Measurements from ENCODE around the gene AP3B2. TPM values are rescaled to one million over a fixed set of nuclear protein-coding genes. Genes with fewer than 3 reads are reported as not detected.

The AP3B2 gene
- total RNA-seq, 3 donors from 2014 or later, result 0.67 to 5.4 (median 1.9) TPM

- ATAC-seq (no peak), DNase-seq (no peak)
- intact Hi-C loops (cut with DNase I, micrococcal nuclease), result no loop called here
- no peaks in the 10 kb centered on the region for H3K36me3 ChIP-seq (ENCODE audit: low read depth)
- TF ChIP-seq, protein P1, sequence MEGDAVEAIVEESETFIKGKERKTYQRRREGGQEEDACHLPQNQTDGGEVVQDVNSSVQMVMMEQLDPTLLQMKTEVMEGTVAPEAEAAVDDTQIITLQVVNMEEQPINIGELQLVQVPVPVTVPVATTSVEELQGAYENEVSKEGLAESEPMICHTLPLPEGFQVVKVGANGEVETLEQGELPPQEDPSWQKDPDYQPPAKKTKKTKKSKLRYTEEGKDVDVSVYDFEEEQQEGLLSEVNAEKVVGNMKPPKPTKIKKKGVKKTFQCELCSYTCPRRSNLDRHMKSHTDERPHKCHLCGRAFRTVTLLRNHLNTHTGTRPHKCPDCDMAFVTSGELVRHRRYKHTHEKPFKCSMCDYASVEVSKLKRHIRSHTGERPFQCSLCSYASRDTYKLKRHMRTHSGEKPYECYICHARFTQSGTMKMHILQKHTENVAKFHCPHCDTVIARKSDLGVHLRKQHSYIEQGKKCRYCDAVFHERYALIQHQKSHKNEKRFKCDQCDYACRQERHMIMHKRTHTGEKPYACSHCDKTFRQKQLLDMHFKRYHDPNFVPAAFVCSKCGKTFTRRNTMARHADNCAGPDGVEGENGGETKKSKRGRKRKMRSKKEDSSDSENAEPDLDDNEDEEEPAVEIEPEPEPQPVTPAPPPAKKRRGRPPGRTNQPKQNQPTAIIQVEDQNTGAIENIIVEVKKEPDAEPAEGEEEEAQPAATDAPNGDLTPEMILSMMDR (IDR thresholded peaks at IDR 0.05), result no peak
- H3K4me1 ChIP-seq (ENCODE audit: low read depth), result no peaks in the 10 kb centered on the region
- no peak overlapping the region for H3K4me3 ChIP-seq
- no peaks in the 10 kb centered on the region for H3K9me3 ChIP-seq
These were observed 85.7 kb downstream of the AP3B2 start for GRCh38 chr15:82624008-82624407.

GRCh38 chr15:82621970-82622369 lies 87.7 kb downstream of the AP3B2 start:
- no peak for ATAC-seq
- H3K9me3 ChIP-seq, result no peaks in the 10 kb centered on the region
- TF ChIP-seq, protein P1 (IDR thresholded peaks at IDR 0.05), result no peak
- no peaks in the 10 kb centered on the region for H3K4me1 ChIP-seq (ENCODE audit: low read depth)
- DNase-seq, result no peak
- H3K4me3 ChIP-seq, result no peak overlapping the region
- no peaks in the 10 kb centered on the region for H3K36me3 ChIP-seq (ENCODE audit: low read depth)
- intact Hi-C loops (cut with DNase I, micrococcal nuclease), result no loop called here

DNA sequence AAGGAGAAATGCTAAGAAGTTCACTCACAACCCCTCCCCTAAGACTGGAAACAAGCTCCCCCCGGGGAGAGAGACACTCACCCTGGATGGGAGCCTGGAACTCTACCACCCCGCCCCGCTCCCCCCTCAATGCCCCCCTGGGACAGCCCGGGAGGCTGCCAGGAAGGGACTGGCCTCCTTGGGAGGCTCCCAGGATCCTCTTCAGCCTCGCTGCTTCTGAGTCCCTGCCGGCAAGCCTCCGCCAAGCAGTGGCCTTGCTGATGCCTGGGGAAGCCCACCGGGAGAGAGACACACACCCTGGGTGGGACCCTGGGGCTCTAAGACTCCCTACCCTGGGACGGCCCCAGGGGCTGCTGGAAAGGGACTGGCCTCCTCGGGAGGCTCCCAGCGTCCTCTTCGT lies 95.9 kb downstream of the AP3B2 start:
- intact Hi-C loops (cut with DNase I, micrococcal nuclease), result no loop called here
- ATAC-seq, result no peak
- TF ChIP-seq, protein P1 (IDR thresholded peaks at IDR 0.05), result no peak

GRCh38 chr15:82611348-82611747 lies 98.3 kb downstream of the AP3B2 start:
- Histone ChIP-seq H3K9me3 (no peaks in the 10 kb centered on the region), H3K36me3 (ENCODE audit: low read depth) (no peaks in the 10 kb centered on the region), H3K4me1 (ENCODE audit: low read depth) (no peaks in the 10 kb centered on the region), H3K4me3 (no peak overlapping the region)
- TF ChIP-seq, protein P1 (IDR thresholded peaks at IDR 0.05), result no peak
- ATAC-seq, result no peak
- intact Hi-C loops (cut with DNase I, micrococcal nuclease), result no loop called here
- DNase-seq, result no peak

More for the DNA sequence above, 95.9 kb downstream of the AP3B2 start:
- Histone ChIP-seq H3K36me3 (ENCODE audit: low read depth) (no peaks in the 10 kb centered on the region), H3K4me3 (no peak overlapping the region), H3K9me3 (no peaks in the 10 kb centered on the region), H3K4me1 (ENCODE audit: low read depth) (no peaks in the 10 kb centered on the region)
- DNase-seq, result no peak

Other genes with a start within 250 kb of the AP3B2 start
- 1,000 to 10,000 TPM in 2 of 3 donors, 100 to 1,000 TPM in 1; 921 to 1,089 (median 1,038) TPM for gene RPS17, start 169.4 kb downstream of the AP3B2 start, total RNA-seq
- 10 to 100 TPM in 1 of 3 donors, 1 to 10 TPM in 1, under 1 TPM in 1; 0.61 to 11.8 (median 1.4) TPM for gene CPEB1, start 62.5 kb downstream of the AP3B2 start, total RNA-seq
- not detected for gene FSD2, start 96.2 kb upstream of the AP3B2 start, total RNA-seq
- gene WHAMM, start 99.8 kb upstream of the AP3B2 start, total RNA-seq, result 10 to 100 TPM; 10.8 to 13.2 (median 11.4) TPM
- 10 to 100 TPM in 1 of 3 donors, 1 to 10 TPM in 2; 1.9 to 16.3 (median 2.1) TPM for gene HOMER2, start 242.8 kb upstream of the AP3B2 start, total RNA-seq